ENCODE data around the gene MKNK2.

The MKNK2 gene

DNA sequence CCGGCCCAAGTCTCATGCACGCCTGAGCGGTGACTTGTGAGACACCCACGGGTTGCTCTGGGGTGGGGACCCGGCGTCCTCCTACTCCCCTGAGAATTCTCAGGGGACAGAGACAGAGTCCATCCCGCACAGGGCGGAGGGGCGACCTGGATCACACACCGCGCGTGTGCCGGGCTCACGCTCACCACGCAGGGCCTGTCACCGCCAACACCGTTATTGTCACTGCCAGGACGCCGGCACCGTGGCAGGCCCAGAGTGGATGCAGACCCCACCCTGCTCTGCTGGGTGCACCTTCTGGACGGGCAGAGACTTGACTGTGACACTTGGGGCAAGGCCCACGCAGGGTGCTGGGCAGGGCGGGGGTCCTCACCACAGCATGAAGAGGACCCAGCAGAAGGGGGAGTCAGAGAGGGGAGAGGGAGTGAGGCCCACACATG is 28.8 kb upstream of the MKNK2 start:
- no peak for FAIRE-seq

GRCh38 chr19:2079076-2079864 is 28.2 kb upstream of the MKNK2 start:
- FAIRE-seq = no peak

- no peak for FAIRE-seq
Measured at GRCh38 chr19:2077833-2078619, 27.0 kb upstream of the MKNK2 start.

- no peak for FAIRE-seq
Measured at GRCh38 chr19:2077398-2077797, 26.4 kb upstream of the MKNK2 start.

DNA sequence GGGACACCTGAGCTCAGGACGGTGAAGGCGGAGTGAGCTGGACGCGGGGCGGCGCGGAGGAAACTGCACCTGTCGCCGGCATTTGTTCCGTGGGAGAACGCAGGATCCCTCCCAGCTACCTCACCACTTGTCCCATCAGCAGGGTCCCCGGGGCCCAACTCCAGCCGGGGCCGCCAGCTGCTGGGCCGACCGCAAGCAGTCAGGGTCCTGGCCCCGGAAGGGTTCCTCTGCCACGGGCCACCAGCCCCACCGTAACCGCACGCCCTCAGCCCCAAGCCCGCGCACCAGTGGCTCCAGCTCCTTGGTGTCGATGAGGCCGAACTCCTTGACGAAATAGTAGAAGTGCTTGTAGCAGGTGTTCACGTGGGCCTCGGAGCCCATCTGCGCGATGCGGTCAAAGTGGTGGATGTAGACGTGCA is 25.5 kb upstream of the MKNK2 start:
- no peak for FAIRE-seq

- no peak for FAIRE-seq
Measured at GRCh38 chr19:2072757-2073551, 21.9 kb upstream of the MKNK2 start.

GRCh38 chr19:2070986-2071673 is 20.1 kb upstream of the MKNK2 start:
- FAIRE-seq = no peak

- FAIRE-seq = no peak
Measured at GRCh38 chr19:2070436-2070827, 19.4 kb upstream of the MKNK2 start.

GRCh38 chr19:2064788-2065524 is 13.9 kb upstream of the MKNK2 start:
- FAIRE-seq = no peak

GRCh38 chr19:2064395-2064787 is 13.3 kb upstream of the MKNK2 start:
- no peak for FAIRE-seq

- no peak for FAIRE-seq
Measured at GRCh38 chr19:2063824-2064223, 12.8 kb upstream of the MKNK2 start.

DNA sequence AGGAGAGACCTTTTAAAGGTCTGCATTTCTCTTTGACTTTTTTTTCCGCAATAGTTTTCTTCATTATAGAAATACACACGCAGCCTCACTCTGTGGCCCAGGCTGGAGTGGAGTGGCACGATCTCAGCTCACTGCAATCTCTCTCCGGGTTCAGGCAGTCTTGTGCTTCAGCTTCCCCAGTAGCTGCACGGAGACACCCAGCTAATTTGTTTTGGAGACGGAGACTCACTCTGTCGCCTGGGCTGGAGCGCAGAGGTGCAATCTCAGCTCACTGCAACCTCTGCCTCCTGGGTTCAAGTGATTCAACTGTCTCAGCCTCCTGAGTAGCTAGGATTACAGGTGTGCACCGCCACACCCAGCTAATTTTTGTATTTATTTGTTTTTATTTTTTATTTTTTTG is 11.7 kb upstream of the MKNK2 start:
- no peak for FAIRE-seq

DNA sequence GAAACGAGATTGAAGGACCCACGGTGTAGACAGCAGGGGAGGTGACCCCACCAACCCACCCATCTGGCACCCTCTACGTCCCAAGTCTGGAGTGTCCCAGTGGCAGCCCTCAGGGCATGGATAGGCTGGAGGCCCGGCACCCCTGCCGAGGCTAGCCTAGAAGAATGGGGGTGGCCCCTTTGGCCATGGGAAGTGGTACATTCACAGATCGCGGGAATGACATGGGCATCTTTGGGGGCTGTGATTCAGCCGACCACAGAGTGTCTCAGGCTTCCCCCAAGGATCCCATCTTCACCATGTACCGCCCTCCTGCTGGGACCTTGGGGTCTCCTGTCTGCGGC is 11.3 kb upstream of the MKNK2 start:
- no peak for FAIRE-seq

GRCh38 chr19:2061495-2062388 is 10.7 kb upstream of the MKNK2 start:
- FAIRE-seq = peak; percentile 97

GRCh38 chr19:2060884-2061494 is 9.9 kb upstream of the MKNK2 start:
- no peak for FAIRE-seq

GRCh38 chr19:2059422-2060201 is 8.6 kb upstream of the MKNK2 start:
- no peak for FAIRE-seq

GRCh38 chr19:2058570-2059421 is 7.8 kb upstream of the MKNK2 start:
- no peak for FAIRE-seq
